ENCODE measurements around the gene HOXB8.

Gene HOXB8

DNA sequence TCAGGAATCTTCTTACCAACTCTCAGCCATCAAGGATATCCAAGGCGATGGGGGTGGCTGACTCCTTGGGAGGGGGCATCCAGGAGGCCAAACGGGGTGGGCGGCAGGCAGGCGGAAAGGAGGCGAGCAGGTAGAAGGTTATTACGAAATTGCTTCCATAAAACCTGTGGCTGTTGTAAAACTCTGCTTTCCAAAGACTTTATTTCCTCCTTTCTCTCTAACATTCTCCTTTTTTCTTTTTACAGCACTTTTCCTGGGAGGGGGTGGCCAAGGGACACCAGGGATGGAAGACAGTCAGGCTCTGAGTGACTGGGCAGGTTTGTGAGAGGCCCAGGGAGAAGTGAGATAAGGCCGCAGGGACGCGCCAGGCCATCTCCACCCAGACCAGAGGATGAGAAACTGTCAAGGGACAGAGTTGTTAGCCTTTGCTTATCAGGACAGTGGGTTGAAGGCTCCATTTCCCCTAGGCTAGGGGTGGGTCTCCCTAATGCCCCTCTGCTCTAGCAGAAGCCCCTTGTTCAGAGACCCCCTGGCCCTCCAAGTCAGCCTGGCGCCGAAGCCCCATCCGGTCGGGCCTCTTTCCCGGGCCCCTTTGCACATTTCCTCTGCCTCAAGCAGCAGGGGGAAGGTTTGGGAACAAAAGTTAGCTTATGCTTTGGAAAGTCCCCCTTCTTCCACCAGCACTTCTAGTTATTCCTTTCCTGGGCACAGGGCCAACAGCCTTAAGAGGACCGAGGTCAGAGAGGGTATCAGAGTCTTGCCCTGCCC lies 16.0 kb upstream of the HOXB8 start:
- no peak overlapping the region for H3K4me3 ChIP-seq (ENCODE audit: low read length)
- TF ChIP-seq ZNF274 (IDR thresholded peaks at IDR 0.05; ENCODE audit: low read depth, low read length) = no peak

DNA sequence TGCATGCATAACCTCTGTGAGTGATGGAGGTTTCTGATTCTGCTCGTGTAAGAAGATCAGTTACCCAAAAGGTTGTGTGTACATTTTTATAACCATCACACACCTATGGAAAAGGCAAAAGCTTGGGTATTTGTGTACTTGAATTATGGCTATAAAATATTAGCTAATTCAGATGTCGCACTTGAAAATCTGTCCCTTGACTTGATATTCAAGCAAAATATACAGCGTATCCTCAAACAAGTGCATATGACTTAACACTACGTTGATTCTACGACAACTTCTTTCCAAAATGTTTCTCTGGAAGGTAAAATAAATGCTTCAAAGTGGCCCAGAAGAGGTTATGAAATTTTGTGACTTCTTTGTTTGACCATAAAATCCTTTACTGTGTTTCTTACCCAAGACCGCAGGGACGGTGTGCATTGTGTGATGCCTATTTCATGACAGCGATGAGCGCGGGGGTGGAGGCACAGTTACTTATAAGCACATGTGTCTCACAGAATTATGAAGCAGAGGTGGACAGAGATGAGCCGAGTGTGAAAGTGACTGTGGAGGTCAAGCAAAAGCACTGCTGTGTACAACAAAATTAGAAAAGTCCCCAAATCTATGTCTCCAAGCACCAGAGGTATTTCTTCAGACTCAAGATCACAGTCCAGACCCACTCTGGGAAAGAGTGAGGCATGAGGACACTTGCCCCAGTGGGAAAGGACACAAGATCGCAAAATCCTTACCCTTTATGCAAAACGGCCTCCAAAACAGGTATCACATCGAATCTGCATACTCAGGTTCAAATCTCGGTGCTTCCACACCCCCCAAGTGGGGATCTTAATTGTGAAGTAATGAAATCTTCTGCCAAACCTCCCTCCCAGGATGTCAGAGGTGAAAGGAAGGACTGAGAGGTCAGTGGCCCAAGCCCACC lies 15.2 kb upstream of the HOXB8 start:
- no peak overlapping the region for H3K4me3 ChIP-seq (ENCODE audit: low read length)
- TF ChIP-seq ZNF274 (IDR thresholded peaks at IDR 0.05; ENCODE audit: low read depth, low read length) = no peak

DNA sequence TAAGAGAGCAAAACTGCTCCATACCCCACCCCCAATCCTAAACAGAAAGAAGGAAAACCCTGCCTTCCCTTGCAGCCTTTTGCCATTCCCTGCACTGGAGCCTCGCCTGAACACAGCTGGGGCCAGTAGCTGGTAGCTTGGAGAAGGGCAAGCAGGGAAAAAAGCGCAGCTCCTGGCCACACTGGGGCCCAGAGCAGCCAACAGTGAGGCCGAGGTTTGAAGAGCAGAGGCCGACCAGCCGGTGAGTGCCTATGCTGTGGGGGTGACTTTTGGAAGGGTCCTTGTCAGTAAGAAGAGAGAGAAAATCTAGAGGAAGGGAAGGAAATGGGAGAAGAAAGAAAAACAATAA lies 14.3 kb upstream of the HOXB8 start:
- no peak for TF ChIP-seq ZNF274 (IDR thresholded peaks at IDR 0.05; ENCODE audit: low read depth, low read length)
- H3K4me3 ChIP-seq (ENCODE audit: low read length) = no peak overlapping the region

DNA sequence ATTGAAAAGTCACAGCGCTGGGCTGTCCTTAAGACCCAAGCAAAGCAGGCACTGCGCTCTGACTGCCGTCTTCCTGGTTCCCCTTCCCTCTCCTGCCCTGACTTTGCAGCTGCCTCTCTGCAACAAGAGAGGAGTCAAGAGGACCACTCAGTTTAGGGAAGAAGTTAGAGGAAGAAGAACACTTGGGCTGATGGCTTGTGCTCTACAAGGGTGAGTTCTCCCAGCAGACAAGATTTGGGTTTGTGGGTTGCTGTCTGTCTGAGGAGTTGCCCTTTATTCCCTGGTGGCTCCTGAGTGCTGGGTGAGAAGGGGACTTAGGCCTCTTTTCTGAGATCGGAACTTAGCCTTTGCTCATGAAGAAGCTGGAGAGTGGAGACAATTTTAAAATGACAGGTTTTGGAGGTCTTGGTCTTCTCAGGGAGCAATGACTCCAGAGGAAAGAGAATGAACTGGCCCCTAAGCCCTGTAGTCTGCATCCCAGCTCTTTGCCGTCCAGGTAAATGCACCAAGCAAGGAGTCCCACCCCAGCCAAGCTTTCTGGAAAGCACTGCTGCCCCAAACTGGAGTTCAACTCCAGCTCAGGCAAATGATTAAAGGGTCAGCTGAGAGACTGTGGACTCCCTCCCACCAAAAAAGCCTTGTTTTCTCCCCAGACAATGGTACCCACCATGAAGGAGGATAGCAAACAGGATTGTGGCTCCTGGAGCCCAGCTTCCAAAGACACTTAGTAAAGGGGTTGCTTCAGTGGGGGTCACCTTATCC lies 13.7 kb upstream of the HOXB8 start:
- no peak for TF ChIP-seq ZNF274 (IDR thresholded peaks at IDR 0.05; ENCODE audit: low read depth, low read length)
- H3K4me3 ChIP-seq (ENCODE audit: low read length) = no peak overlapping the region

DNA sequence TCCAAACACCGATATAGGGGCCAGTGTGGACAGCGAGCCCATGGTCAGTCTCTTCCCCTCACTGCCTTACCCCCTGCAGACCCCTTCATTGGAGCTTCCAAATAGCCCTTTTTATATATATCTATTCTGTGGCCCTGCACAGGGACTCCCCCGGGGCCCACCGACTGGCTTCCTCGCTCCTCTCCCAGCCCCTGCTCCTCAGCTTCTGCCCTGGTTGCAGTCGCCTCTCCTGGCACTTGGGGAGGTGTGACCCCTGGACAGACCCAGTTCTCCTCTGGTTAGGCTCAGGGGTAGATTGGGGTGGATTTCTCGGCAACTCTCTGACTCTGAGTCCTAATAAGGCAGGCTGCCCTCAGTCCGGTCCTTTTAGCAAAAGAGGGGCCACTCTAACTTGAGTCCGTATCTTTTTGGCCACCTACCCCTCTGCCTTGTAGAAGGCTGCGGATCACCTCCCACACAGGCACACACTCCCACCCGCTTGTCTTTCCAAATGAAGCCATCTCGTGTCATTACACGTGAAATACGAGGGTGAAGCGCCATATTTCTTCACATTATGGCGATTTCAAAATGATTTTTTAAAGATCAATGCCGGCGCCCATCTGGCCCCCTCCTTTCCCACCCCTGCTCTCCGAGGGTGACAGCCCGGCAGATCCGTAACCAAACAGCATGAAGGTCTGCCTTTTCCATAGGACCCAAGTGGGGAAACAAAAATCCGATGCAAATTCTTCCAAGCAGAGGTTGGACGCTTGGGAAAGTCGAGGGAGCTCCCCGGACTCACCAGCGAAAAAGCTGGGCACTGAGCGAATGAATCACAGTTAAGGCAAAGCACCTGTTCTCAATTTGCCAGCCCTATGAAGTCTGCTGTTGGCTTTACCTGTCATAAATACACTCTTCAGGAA lies 12.8 kb upstream of the HOXB8 start:
- H3K4me3 ChIP-seq (ENCODE audit: low read length) = no peak overlapping the region
- TF ChIP-seq ZNF274 (IDR thresholded peaks at IDR 0.05; ENCODE audit: low read depth, low read length) = no peak

DNA sequence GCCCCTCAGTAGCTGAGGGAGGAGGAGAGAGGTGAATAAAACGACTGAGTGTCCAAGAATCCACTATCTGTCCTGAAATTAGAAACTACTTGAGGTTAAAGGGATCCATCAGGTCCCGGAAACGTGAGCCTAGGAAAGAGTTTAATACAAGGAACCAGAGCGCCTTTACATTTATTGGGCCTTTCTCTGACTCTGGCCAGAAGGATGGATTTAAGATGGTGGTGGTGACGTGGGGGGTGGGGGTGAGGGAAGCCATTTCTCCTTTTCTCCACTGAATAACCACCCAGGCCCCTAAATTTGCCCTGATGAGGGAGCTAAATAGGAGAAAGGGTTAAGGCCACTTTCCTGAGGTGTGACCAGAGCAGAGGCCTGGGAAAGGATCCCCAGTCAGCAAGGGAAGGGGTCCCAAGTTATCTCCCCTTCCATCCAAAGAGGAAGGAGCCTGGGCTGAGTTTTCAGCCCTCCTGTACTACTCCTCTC lies 12.1 kb upstream of the HOXB8 start:
- TF ChIP-seq ZNF274 (IDR thresholded peaks at IDR 0.05; ENCODE audit: low read depth, low read length) = no peak
- H3K4me3 ChIP-seq (ENCODE audit: low read length) = no peak overlapping the region

DNA sequence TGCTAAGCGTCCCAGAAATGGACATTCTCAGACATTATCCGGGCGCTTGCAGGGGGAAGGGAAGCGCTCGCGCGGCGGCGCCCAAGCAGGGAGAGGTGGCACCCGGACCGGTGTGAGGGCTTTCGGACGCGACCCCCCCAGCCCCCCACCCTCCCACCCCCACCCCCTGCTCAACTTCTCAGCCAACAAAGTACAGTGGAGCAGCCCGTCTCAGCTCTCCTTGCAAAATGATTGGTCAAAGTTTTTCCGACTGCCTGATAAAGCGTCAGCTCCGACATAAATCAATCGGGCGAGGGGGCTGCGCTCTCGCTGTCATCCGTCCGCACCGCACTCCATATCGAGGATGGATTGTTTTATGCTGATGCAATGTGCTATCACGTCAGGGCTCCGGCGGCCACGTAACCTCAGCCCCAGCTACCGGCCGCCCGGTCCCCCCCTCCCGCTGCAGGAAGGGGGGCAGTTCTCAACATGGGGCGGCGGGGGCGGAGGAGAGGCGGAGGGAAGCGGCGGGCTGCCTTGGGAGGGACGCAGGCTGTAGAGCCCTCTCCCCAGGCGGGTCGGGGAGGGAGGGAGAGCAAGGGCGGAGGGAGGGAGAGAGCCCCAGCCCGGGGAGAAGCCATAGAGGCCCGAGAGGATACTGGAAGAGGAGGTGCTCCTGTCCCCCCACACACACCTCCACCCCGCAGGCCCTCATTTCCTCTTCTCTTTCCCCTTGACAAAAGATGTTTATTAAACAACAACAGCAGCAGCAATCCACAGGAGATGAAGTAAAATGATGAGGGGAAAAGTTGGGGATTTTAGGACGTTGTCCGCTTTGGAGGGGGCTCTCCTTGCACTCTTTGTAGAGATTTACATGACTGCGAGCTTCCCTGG lies 11.4 kb upstream of the HOXB8 start, which contains the start of gene HOXB9:
HOXB9 (minus strand) TSS at position 114 of the 873 bp plus-strand sequence; CDS start at position 25, 89 bp downstream.
- TF ChIP-seq ZNF274 (IDR thresholded peaks at IDR 0.05; ENCODE audit: low read depth, low read length) = no peak
- peak within 1 kb of the TSS; percentile 54 for H3K4me3 ChIP-seq (ENCODE audit: low read length)

DNA sequence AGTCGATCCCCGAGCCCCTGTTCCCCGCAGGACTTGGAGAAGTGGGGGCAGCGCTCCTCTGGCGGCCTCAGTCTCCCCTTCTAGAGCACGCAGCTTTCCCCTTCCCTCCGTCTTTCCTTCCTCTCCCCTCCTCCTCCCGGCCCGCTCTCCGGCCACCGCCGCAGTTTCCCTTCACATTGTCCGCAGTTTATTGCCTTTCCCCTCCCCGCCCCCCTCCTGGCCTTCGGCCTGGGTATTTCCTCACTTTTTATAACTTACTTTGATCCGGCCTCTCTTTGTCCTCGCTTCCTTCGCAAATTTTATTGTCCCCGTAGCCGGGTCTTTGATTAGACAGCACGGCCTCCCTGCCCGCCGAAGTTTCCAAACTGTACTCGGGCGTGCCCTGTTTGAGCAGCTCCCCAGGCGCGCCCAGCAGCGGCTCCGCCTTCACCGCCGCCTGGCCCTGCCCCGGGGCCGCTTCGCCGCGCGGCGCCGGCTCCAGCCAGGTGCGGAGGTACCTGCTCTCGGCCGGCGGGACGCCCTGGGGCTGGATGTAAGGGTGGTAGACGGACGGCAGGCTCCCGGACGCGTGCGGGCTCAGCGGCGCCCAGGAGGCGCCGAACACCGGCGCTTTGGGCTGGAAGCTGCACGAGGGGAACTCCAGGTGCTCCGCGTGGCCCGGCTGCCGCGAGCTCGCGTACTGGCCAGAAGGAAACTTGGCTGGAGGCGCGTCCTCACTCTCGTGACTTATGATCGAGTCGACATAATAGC lies 10.6 kb upstream of the HOXB8 start:
- peak overlapping the region; percentile 54 for H3K4me3 ChIP-seq (ENCODE audit: low read length)
- no peak for TF ChIP-seq ZNF274 (IDR thresholded peaks at IDR 0.05; ENCODE audit: low read depth, low read length)

DNA sequence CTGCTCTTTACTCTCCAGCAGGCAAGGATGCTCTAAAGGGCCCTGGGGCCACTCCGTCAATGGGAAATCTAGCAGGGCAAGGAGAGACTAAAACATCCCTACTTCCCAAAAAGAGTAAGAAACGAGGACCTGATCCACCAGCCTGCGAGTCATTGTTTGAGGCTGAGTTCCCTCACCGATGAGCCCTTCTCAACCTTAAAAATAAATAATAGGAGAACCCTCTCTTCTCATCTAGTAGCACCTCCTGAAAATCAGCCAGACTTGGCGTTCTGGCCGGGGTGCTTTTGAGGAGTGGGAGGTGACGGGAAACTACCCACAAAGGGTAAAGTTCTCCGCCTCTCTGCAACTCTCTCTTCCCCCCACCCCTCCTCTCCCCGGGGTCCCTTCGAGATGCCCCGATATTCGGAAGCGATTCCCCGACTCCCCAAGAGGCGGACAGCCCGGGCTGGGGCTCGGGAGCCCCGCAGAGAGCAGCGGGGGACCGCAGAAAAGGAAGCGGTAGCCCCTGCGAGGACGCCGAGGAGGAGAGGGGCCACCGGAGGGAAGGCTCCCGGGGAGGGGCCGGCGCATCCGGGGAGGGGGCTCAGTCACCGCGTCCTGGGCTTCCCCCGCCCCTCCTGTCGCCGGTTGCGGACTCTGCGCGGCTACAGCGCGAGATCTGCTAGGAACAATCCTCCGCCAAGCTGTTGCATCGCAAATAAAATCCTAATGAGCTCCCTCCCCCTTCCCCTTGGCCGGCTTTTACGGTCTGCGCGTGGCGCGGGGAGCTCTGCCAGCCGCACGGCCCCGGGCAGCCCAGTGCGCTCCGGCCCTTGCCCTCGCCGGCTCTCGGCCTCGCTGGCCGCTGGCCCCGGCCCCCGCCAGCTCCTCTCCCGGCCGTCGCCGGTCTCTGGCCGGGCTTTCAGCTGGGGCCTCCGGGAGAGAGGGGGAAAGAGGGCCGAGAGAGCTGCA lies 9.7 kb upstream of the HOXB8 start:
- TF ChIP-seq ZNF274 (IDR thresholded peaks at IDR 0.05; ENCODE audit: low read depth, low read length) = no peak
- H3K4me3 ChIP-seq (ENCODE audit: low read length) = peak overlapping the region; percentile 54

DNA sequence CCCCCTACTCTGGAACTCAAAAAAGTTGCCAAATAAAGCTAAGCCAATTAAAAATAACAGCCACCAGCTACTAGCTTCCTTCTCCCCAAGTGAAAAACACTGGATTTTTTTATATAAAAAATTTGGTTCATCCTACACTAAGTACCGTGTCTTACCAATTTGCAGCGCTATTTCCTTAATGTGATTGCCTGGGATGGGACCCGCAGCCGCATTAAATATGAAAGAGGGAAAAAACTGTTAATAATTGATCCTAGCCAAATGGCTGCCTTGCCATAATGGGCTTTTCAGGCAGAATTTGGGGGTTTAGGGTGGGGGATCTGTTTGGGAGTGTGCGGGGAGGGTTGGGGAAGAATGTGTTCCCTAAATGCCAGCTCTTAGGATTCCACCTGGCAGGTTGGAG lies 9.0 kb upstream of the HOXB8 start:
- no peak overlapping the region for H3K4me3 ChIP-seq (ENCODE audit: low read length)
- no peak for TF ChIP-seq ZNF274 (IDR thresholded peaks at IDR 0.05; ENCODE audit: low read depth, low read length)

DNA sequence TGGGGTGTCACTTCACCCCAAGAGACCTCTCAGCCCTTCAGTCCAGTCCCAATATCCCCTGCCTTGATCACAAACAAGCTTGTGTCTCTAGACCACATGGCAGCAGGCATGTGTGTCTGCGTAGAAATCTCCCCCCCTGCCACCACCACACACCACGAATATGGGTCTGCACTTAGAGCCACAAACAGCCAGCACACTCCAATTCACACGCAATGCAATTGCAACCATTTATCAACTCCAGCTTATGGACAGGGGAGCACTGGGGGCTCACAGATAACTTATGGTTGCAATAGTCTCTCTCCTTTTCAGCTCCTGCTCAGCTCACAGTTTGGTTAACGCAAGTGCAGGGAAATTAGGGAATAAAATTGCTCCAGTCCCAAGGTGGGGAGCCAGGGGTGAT lies 8.5 kb upstream of the HOXB8 start:
- no peak overlapping the region for H3K4me3 ChIP-seq (ENCODE audit: low read length)
- no peak for TF ChIP-seq ZNF274 (IDR thresholded peaks at IDR 0.05; ENCODE audit: low read depth, low read length)

Measured in GM08714 (cell line).